Mononuclear cell (primary cell): ENCODE measurements around the gene TCEAL2. TPM values are rescaled to one million over a fixed set of nuclear protein-coding genes. Genes with fewer than 3 reads are reported as not detected.

ENCODE experiments used
- H3K27me3 ChIP-seq: 2 replicates; pipeline ENCODE4 v1.6.0; 2011; ENCODE audit warnings: low read length, control low read depth; ENCODE audit not compliant: insufficient read depth
- H3K4me1 ChIP-seq: 2 replicates; pipeline ENCODE4 v1.5.1; 2011; ENCODE audit warnings: mild to moderate bottlenecking, low read length, control low read depth; ENCODE audit not compliant: insufficient read depth
- H3K4me3 ChIP-seq: 2 replicates; pipeline ENCODE4 v1.5.1; 2011; ENCODE audit warnings: mild to moderate bottlenecking, low read length, moderate library complexity
- H3K9me3 ChIP-seq: 2 replicates; pipeline ENCODE4 v1.5.1; 2011; ENCODE audit warnings: low read depth, mild to moderate bottlenecking, control low read depth, low read length
- total RNA-seq: library from RNA; depleted of rRNA; stranded (reverse); fragments of >200 nt; gene quantifications from one replicate; pipeline ENCODE4 v1.2.3, GENCODE V29; 2012

The TCEAL2 gene
- total RNA-seq, 1 donor, result 0.52 TPM

DNA sequence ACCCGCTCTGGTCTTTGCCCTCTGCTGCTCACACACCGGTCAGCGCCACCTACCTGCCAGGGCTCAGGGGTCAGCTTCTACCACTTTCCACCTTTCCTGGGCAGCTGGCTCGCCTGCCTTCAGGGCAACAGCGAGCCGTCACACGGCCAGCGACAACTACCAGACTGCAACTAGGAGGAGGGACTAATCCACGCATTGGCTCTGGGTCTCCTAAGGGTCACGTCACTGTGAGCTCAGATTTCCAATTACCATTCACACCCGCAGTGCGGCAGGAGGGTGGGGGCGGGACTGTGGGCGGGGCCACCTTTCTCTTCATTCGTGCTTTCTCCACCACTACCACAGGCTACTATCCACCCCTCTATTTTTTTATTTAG lies 30.3 kb downstream of the TCEAL2 start, which contains the start of gene BEX5:
BEX5 (minus strand) TSS at position 172 of the 374 bp plus-strand sequence. CDS start 1,712 bp downstream, outside the sequence.
- Histone ChIP-seq H3K4me1 (no peaks in the 10 kb centered on the region), H3K4me3 (peak within 1 kb of the TSS; percentile 39), H3K9me3 (no peaks in the 10 kb centered on the region), H3K27me3 (peaks cover 3% of the 10 kb centered on the region)

Other genes starting within 250 kb of the TCEAL2 start
- gene ZMAT1, start 193.7 kb upstream of the TCEAL2 start, total RNA-seq, result 10.2 TPM
- not detected for gene TCEAL6, start 16.8 kb downstream of the TCEAL2 start, total RNA-seq
- 6.8 TPM for gene BEX5, start 30.3 kb downstream of the TCEAL2 start, total RNA-seq
- gene TCP11X1, start 89.6 kb downstream of the TCEAL2 start, total RNA-seq, result 0.10 TPM
- not detected for gene NXF2, start 121.5 kb downstream of the TCEAL2 start, total RNA-seq